ENCODE measurements around the gene LIX1. TPM values are rescaled to one million over a fixed set of nuclear protein-coding genes. Genes with fewer than 3 reads are reported as not detected.

The LIX1 gene
- total RNA-seq, 1 donor from 2014 or later: 0.59 TPM

GRCh38 chr5:97133101-97133500 is 9.3 kb downstream of the LIX1 start:
- H3K36me3 Mint-ChIP-seq (ENCODE audit: low read depth, unreplicated experiment): no peaks in the 10 kb centered on the region
- Histone ChIP-seq H3K4me3 (ENCODE audit: insufficient read depth, low read depth, low read length) (no peak overlapping the region), H3K4me2 (ENCODE audit: low read length) (no peak overlapping the region), H3K27me3 (ENCODE audit: insufficient read depth, low read length) (no peaks in the 10 kb centered on the region), H3K27ac (ENCODE audit: low read depth, low read length) (no peak overlapping the region), H2AFZ (ENCODE audit: low read depth, low read length) (no peak overlapping the region), H3K79me2 (ENCODE audit: insufficient read depth, low read length) (no peaks in the 10 kb centered on the region), H3K36me3 (ENCODE audit: insufficient read depth, low read length) (no peaks in the 10 kb centered on the region), H3K9ac (ENCODE audit: low read length) (no peak overlapping the region), H3K9me3 (ENCODE audit: insufficient read depth, low read depth, low read length) (no peaks in the 10 kb centered on the region), H3K4me1 (ENCODE audit: insufficient read depth, low read length) (no peaks in the 10 kb centered on the region), H4K20me1 (ENCODE audit: insufficient read depth, low read length) (no peaks in the 10 kb centered on the region)
- DNase-seq (ENCODE audit: low read depth): peak; percentile 66
- H3K4me1 Mint-ChIP-seq (ENCODE audit: low read depth, unreplicated experiment): peaks cover 24% of the 10 kb centered on the region
- no peak overlapping the region for H3K4me3 Mint-ChIP-seq (ENCODE audit: unreplicated experiment)
- H3K9me3 Mint-ChIP-seq (ENCODE audit: unreplicated experiment): no peaks in the 10 kb centered on the region
- H3K27ac Mint-ChIP-seq (ENCODE audit: unreplicated experiment): no peak overlapping the region
- H3K27me3 Mint-ChIP-seq (ENCODE audit: low read depth, unreplicated experiment): no peaks in the 10 kb centered on the region
- no peak for FAIRE-seq
- no peak for TF ChIP-seq EZH2 (IDR thresholded peaks at IDR 0.05; ENCODE audit: insufficient read depth, low read length)
- TF ChIP-seq CTCF (IDR thresholded peaks at IDR 0.05; ENCODE audit: insufficient read depth, low read depth, low read length): no peak

- FAIRE-seq (no peak), DNase-seq (ENCODE audit: low read depth) (no peak)
- no peak overlapping the region for H3K27ac ChIP-seq (ENCODE audit: low read depth, low read length)
- H3K9ac ChIP-seq (ENCODE audit: low read length): no peak overlapping the region
- Mint-ChIP-seq H3K4me1 (ENCODE audit: low read depth, unreplicated experiment) (peaks cover 24% of the 10 kb centered on the region), H3K27ac (ENCODE audit: unreplicated experiment) (peak overlapping the region; percentile 41), H3K4me3 (ENCODE audit: unreplicated experiment) (no peak overlapping the region), H3K27me3 (ENCODE audit: low read depth, unreplicated experiment) (no peaks in the 10 kb centered on the region), H3K9me3 (ENCODE audit: unreplicated experiment) (no peaks in the 10 kb centered on the region), H3K36me3 (ENCODE audit: low read depth, unreplicated experiment) (no peaks in the 10 kb centered on the region)
- H3K9me3 ChIP-seq (ENCODE audit: insufficient read depth, low read depth, low read length): no peaks in the 10 kb centered on the region
- no peak overlapping the region for H3K4me2 ChIP-seq (ENCODE audit: low read length)
- no peaks in the 10 kb centered on the region for H3K36me3 ChIP-seq (ENCODE audit: insufficient read depth, low read length)
- H3K27me3 ChIP-seq (ENCODE audit: insufficient read depth, low read length): no peaks in the 10 kb centered on the region
- no peaks in the 10 kb centered on the region for H3K79me2 ChIP-seq (ENCODE audit: insufficient read depth, low read length)
- H4K20me1 ChIP-seq (ENCODE audit: insufficient read depth, low read length): no peaks in the 10 kb centered on the region
- TF ChIP-seq CTCF (IDR thresholded peaks at IDR 0.05; ENCODE audit: insufficient read depth, low read depth, low read length): no peak
- no peak for TF ChIP-seq EZH2 (IDR thresholded peaks at IDR 0.05; ENCODE audit: insufficient read depth, low read length)
- no peaks in the 10 kb centered on the region for H3K4me1 ChIP-seq (ENCODE audit: insufficient read depth, low read length)
- no peak overlapping the region for H3K4me3 ChIP-seq (ENCODE audit: insufficient read depth, low read depth, low read length)
- H2AFZ ChIP-seq (ENCODE audit: low read depth, low read length): no peak overlapping the region
Observed at GRCh38 chr5:97131921-97132320, 10.5 kb downstream of the LIX1 start.

GRCh38 chr5:97131139-97131710 is 11.2 kb downstream of the LIX1 start:
- no peaks in the 10 kb centered on the region for H3K79me2 ChIP-seq (ENCODE audit: insufficient read depth, low read length)
- no peak overlapping the region for H3K4me3 ChIP-seq (ENCODE audit: insufficient read depth, low read depth, low read length)
- no peaks in the 10 kb centered on the region for H3K27me3 Mint-ChIP-seq (ENCODE audit: low read depth, unreplicated experiment)
- H3K4me1 Mint-ChIP-seq (ENCODE audit: low read depth, unreplicated experiment): peaks cover 24% of the 10 kb centered on the region
- no peaks in the 10 kb centered on the region for H3K9me3 ChIP-seq (ENCODE audit: insufficient read depth, low read depth, low read length)
- H3K27ac ChIP-seq (ENCODE audit: low read depth, low read length): no peak overlapping the region
- H3K9ac ChIP-seq (ENCODE audit: low read length): no peak overlapping the region
- peak; percentile 84 for DNase-seq (ENCODE audit: low read depth)
- H3K4me3 Mint-ChIP-seq (ENCODE audit: unreplicated experiment): no peak overlapping the region
- H2AFZ ChIP-seq (ENCODE audit: low read depth, low read length): no peak overlapping the region
- H4K20me1 ChIP-seq (ENCODE audit: insufficient read depth, low read length): no peaks in the 10 kb centered on the region
- no peaks in the 10 kb centered on the region for H3K4me1 ChIP-seq (ENCODE audit: insufficient read depth, low read length)
- no peaks in the 10 kb centered on the region for H3K27me3 ChIP-seq (ENCODE audit: insufficient read depth, low read length)
- no peaks in the 10 kb centered on the region for H3K9me3 Mint-ChIP-seq (ENCODE audit: unreplicated experiment)
- no peak for TF ChIP-seq EZH2 (IDR thresholded peaks at IDR 0.05; ENCODE audit: insufficient read depth, low read length)
- TF ChIP-seq CTCF (IDR thresholded peaks at IDR 0.05; ENCODE audit: insufficient read depth, low read depth, low read length): no peak
- H3K36me3 Mint-ChIP-seq (ENCODE audit: low read depth, unreplicated experiment): no peaks in the 10 kb centered on the region
- no peak for FAIRE-seq
- peak overlapping the region; percentile 1 for H3K27ac Mint-ChIP-seq (ENCODE audit: unreplicated experiment)
- H3K36me3 ChIP-seq (ENCODE audit: insufficient read depth, low read length): no peaks in the 10 kb centered on the region
- H3K4me2 ChIP-seq (ENCODE audit: low read length): no peak overlapping the region

Measured in astrocyte (in vitro differentiated cells and primary cell).